GM23338 (cell line): Measurements from ENCODE around the gene TRMT2A. TPM values are rescaled to one million over a fixed set of nuclear protein-coding genes. Genes with fewer than 3 reads are reported as not detected.

ENCODE experiments used
- POLR2AphosphoS5 ChIP-seq: IDR thresholded peaks from 2 replicates; pipeline ENCODE4 v1.6.1; 2016; ENCODE audit warnings: antibody characterized with exemption, low read depth
- REST ChIP-seq: IDR thresholded peaks from one replicate; pipeline ENCODE4 v1.6.1; 2018; ENCODE audit warnings: antibody characterized with exemption; ENCODE audit not compliant: unreplicated experiment
- ZNF114 ChIP-seq: fragments of 250-450 bp; sonication (Bioruptor Pico); IDR thresholded peaks from 2 replicates; pipeline ENCODE4 v1.5.0; 2020; ENCODE audit warnings: mild to moderate bottlenecking, moderate library complexity
- polyA plus RNA-seq: library from polyadenylated mRNA; unstranded; fragments of >200 nt; fragmentation: Nextera tagmentation; extraction: Ambion mirVana; gene quantifications from 2 replicates; pipeline ENCODE4 v1.2.1, GENCODE V29; 2016
- total RNA-seq: library from RNA; depleted of rRNA; stranded (reverse); fragments of >200 nt; shearing (Covaris generic); gene quantifications from 2 replicates; pipeline ENCODE4 v1.2.3, GENCODE V29; 2014
- TF ChIP-seq, protein P1 (sequence below): fragments of 250-450 bp; sonication (Bioruptor Pico); IDR thresholded peaks from 2 replicates; pipeline ENCODE4 v1.5.0; 2020; ENCODE audit warnings: mild to moderate bottlenecking, moderate library complexity
- TF ChIP-seq, protein P2 (sequence below): IDR thresholded peaks from 2 replicates; pipeline ENCODE4 v1.6.1; 2016; ENCODE audit warnings: antibody characterized with exemption

The TRMT2A gene
- total and polyA plus RNA-seq, 2 experiments from 2014 or later, result 41.3 to 61.3 TPM

DNA sequence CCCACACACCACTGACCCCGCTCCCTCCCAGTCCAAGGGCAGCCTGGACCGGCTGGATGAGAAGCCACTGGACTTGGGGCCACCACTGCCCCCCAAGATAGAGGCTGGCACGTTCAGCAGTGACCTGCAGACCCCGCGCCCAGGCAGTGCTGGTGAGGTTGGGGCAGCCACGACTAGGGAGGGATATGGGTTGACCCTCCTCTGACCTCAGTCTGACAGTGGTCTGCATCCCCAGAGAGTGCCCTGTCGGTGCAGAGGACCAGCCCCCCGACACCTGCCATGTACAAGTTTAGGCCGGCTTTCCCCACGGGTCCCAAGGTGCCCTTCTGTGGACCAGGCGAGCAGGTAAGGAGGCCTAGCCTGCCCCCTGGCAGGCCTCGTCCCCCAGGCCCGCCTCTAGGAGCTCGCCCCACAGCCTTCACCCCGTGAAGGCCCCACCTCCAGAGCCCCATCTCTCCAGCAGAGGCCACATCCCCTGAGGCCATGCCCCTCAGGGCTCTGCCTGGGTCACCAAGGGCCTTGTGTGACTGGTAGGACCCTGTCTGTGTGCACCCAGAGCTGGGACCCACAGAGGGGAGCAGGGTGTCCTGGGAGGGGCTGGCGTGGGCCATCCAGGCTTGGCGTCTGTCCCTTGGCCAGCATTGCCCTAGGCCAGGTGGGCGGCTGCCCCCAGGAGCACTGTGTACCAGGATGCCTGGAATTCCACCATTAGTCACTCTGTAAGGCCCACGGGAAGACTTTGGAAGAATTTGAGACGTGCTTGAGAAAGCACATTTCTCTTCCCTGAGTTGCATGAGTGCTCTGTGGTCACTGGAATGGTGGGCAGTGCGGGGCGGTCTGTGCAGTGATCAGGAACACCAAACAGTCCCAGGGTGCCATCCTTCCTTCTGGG lies 24.4 kb upstream of the TRMT2A start (continued):
- TF ChIP-seq, protein P1, sequence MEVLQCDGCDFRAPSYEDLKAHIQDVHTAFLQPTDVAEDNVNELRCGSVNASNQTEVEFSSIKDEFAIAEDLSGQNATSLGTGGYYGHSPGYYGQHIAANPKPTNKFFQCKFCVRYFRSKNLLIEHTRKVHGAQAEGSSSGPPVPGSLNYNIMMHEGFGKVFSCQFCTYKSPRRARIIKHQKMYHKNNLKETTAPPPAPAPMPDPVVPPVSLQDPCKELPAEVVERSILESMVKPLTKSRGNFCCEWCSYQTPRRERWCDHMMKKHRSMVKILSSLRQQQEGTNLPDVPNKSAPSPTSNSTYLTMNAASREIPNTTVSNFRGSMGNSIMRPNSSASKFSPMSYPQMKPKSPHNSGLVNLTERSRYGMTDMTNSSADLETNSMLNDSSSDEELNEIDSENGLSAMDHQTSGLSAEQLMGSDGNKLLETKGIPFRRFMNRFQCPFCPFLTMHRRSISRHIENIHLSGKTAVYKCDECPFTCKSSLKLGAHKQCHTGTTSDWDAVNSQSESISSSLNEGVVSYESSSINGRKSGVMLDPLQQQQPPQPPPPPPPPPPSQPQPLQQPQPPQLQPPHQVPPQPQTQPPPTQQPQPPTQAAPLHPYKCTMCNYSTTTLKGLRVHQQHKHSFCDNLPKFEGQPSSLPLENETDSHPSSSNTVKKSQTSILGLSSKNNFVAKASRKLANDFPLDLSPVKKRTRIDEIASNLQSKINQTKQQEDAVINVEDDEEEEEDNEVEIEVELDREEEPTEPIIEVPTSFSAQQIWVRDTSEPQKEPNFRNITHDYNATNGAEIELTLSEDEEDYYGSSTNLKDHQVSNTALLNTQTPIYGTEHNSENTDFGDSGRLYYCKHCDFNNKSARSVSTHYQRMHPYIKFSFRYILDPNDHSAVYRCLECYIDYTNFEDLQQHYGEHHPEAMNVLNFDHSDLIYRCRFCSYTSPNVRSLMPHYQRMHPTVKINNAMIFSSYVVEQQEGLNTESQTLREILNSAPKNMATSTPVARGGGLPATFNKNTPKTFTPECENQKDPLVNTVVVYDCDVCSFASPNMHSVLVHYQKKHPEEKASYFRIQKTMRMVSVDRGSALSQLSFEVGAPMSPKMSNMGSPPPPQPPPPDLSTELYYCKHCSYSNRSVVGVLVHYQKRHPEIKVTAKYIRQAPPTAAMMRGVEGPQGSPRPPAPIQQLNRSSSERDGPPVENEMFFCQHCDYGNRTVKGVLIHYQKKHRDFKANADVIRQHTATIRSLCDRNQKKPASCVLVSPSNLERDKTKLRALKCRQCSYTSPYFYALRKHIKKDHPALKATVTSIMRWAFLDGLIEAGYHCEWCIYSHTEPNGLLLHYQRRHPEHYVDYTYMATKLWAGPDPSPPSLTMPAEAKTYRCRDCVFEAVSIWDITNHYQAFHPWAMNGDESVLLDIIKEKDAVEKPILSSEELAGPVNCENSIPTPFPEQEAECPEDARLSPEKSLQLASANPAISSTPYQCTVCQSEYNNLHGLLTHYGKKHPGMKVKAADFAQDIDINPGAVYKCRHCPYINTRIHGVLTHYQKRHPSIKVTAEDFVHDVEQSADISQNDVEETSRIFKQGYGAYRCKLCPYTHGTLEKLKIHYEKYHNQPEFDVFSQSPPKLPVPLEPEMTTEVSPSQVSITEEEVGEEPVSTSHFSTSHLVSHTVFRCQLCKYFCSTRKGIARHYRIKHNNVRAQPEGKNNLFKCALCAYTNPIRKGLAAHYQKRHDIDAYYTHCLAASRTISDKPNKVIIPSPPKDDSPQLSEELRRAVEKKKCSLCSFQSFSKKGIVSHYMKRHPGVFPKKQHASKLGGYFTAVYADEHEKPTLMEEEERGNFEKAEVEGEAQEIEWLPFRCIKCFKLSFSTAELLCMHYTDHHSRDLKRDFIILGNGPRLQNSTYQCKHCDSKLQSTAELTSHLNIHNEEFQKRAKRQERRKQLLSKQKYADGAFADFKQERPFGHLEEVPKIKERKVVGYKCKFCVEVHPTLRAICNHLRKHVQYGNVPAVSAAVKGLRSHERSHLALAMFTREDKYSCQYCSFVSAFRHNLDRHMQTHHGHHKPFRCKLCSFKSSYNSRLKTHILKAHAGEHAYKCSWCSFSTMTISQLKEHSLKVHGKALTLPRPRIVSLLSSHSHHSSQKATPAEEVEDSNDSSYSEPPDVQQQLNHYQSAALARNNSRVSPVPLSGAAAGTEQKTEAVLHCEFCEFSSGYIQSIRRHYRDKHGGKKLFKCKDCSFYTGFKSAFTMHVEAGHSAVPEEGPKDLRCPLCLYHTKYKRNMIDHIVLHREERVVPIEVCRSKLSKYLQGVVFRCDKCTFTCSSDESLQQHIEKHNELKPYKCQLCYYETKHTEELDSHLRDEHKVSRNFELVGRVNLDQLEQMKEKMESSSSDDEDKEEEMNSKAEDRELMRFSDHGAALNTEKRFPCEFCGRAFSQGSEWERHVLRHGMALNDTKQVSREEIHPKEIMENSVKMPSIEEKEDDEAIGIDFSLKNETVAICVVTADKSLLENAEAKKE, result no peak
- no peak for TF ChIP-seq POLR2AphosphoS5
- no peak for TF ChIP-seq ZNF114 (CRISPR knock-in tag)
- TF ChIP-seq, protein P2, sequence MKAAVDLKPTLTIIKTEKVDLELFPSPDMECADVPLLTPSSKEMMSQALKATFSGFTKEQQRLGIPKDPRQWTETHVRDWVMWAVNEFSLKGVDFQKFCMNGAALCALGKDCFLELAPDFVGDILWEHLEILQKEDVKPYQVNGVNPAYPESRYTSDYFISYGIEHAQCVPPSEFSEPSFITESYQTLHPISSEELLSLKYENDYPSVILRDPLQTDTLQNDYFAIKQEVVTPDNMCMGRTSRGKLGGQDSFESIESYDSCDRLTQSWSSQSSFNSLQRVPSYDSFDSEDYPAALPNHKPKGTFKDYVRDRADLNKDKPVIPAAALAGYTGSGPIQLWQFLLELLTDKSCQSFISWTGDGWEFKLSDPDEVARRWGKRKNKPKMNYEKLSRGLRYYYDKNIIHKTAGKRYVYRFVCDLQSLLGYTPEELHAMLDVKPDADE, result no peak
- no peak for TF ChIP-seq REST
